GM12891 (cell line): Measurements from ENCODE around the gene ZNF692.

Experiments used
- POLR2A ChIP-seq: IDR thresholded peaks from 2 replicates; pipeline ENCODE4 v1.6.1; 2011; ENCODE audit warnings: low read depth, low read length, control low read depth
- POLR2AphosphoS5 ChIP-seq: IDR thresholded peaks from 2 replicates; pipeline ENCODE4 v1.6.1; 2011; ENCODE audit warnings: low read depth, low read length, control low read depth
- TAF1 ChIP-seq: IDR thresholded peaks from 2 replicates; pipeline ENCODE4 v1.6.1; 2011; ENCODE audit warnings: low read depth, low read length, control low read depth

- no peak for TF ChIP-seq TAF1
- TF ChIP-seq POLR2A, result no peak
- TF ChIP-seq POLR2AphosphoS5, result no peak
Observed at GRCh38 chr1:248812736-248813425, 46.0 kb downstream of the ZNF692 start.
